Mucosa of descending colon (tissue), 3 donors: ENCODE data around the gene HBB. TPM values are rescaled to one million over a fixed set of nuclear protein-coding genes. Genes with fewer than 3 reads are reported as not detected.

Source experiments
- ATAC-seq: fragments of 200-7000 bp; cut with Tn5 transposase; one replicate; pipeline ENCODE4 v1.9.1; 2020; ENCODE audit warnings: mild to moderate bottlenecking, moderate library complexity
- DNase-seq, 3 donors: peaks; one replicate each; pipeline ENCODE4 v3.0.0-alpha.2; 2020
- H3K36me3 ChIP-seq: fragments of 200-600 bp; one replicate; pipeline ENCODE4 v1.8.0; 2021; ENCODE audit warnings: low read depth, mild to moderate bottlenecking
- H3K4me1 ChIP-seq: fragments of 200-600 bp; one replicate; pipeline ENCODE4 v1.8.0; 2021; ENCODE audit warnings: low read depth, mild to moderate bottlenecking
- H3K4me3 ChIP-seq: fragments of 200-600 bp; one replicate; pipeline ENCODE4 v1.8.0; 2021; ENCODE audit warnings: mild to moderate bottlenecking
- H3K9me3 ChIP-seq: fragments of 200-600 bp; one replicate; pipeline ENCODE4 v1.8.0; 2021; ENCODE audit warnings: mild to moderate bottlenecking
- intact Hi-C, 2 donors: fragments of 100-400 bp; cut with DNase I in 1 of 2; cut with micrococcal nuclease in 1 of 2; formaldehyde crosslinking; loops; one replicate each; pipeline versions ENCODE4 v1.11.0 to v1.11.1; 2022; cut with DNase I, micrococcal nuclease
- total RNA-seq, 3 donors: library from RNA; stranded (reverse); fragmentation: NEBNext Ultra II Directional in 2 of 3; extraction: Animal tissue kit (Norgen Biotek cat#: 25700) in 2 of 3; gene quantifications; one replicate each; pipeline versions ENCODE4 v1.2.1 to v1.2.4, GENCODE V29; 2021 to 2023
- TF ChIP-seq, protein P1 (sequence below): fragments of 200-600 bp; IDR thresholded peaks from one replicate; pipeline ENCODE4 v1.8.0; 2022; ENCODE audit warnings: antibody characterized with exemption, mild to moderate bottlenecking
- donor health status: DM: no; HTN: no; CAD: no; lungs with moderate emphysema.
- donor health status: DM: no; HTN: no; CAD: no.
- donor health status: DM: no; HTN: yes; CAD: no.

Gene HBB
- total RNA-seq, 3 donors from 2014 or later = 2.5 to 11.1 (median 3.3) TPM

DNA sequence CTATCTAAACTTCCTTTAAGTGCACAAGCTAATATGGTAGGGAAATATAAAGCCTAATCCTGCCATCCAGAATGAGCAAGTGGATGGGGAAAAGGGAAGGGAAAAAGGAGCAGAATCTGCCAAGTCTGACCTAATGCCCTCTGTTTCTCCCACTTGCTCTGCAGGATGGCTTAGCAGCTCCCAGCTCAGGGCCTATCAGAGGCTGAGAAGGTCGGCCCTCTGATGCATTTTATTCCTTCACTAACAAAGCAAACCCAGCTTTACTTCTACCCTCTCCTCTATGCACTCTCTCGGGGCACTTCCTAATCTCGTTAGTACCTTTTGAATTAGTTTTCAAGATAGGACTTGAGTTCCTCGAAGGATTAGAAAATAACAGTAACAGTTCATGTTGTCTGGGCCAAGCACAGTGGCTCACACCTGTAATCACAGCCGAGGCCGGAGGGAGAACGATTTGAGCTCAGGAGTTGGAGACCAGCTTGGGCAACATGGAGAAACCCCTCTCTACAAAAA is 16.4 kb downstream of the HBB start:
- H3K9me3 ChIP-seq = no peaks in the 10 kb centered on the region
- no peak overlapping the region for H3K4me3 ChIP-seq
- H3K36me3 ChIP-seq = no peaks in the 10 kb centered on the region
- no peaks in the 10 kb centered on the region for H3K4me1 ChIP-seq
- intact Hi-C loops = no loop called here
- DNase-seq = no peak
- TF ChIP-seq, protein P1, sequence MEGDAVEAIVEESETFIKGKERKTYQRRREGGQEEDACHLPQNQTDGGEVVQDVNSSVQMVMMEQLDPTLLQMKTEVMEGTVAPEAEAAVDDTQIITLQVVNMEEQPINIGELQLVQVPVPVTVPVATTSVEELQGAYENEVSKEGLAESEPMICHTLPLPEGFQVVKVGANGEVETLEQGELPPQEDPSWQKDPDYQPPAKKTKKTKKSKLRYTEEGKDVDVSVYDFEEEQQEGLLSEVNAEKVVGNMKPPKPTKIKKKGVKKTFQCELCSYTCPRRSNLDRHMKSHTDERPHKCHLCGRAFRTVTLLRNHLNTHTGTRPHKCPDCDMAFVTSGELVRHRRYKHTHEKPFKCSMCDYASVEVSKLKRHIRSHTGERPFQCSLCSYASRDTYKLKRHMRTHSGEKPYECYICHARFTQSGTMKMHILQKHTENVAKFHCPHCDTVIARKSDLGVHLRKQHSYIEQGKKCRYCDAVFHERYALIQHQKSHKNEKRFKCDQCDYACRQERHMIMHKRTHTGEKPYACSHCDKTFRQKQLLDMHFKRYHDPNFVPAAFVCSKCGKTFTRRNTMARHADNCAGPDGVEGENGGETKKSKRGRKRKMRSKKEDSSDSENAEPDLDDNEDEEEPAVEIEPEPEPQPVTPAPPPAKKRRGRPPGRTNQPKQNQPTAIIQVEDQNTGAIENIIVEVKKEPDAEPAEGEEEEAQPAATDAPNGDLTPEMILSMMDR = no peak
- ATAC-seq = no peak

DNA sequence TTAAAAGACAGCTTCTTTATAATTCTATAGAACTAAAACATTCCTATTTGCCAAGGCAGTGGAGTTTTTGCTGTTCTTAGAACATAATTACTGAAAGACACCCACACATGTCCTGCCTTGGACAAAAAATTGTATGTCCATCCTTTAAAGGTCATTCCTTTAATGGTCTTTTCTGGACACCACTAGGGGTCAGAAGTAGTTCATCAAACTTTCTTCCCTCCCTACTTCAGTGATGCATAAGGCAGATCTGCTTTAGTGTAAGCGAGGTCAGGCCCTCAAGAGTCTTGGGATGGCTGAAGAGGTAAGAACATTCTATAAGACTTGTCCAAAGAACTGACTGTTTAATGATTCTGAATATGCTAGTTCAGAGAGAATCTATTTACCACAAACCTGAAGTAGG is 22.1 kb downstream of the HBB start:
- Histone ChIP-seq H3K4me3 (no peak overlapping the region), H3K9me3 (no peaks in the 10 kb centered on the region), H3K36me3 (no peaks in the 10 kb centered on the region), H3K4me1 (no peaks in the 10 kb centered on the region)
- TF ChIP-seq, protein P1 = no peak
- intact Hi-C loops = no loop called here
- ATAC-seq (no peak), DNase-seq (no peak)

DNA sequence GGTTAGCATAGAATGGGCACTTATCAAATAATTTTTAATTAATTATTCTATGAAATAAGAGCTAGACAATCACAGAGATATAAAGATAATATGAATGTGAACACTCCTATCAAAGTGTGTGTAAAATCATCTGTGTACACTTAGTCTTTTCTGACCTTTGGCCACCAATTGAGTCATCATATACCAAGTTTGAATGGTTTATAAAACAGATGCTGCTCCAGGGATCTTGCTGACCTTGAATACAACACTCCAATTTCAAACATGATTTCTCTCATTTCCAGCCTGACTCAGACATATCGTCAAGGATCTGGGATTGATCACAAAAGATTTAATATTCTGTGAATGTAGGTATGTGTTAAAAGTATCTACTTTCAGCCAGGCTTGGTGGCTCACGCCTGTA is 23.5 kb downstream of the HBB start:
- Histone ChIP-seq H3K36me3 (no peaks in the 10 kb centered on the region), H3K4me3 (no peak overlapping the region), H3K9me3 (no peaks in the 10 kb centered on the region), H3K4me1 (no peaks in the 10 kb centered on the region)
- intact Hi-C loops = no loop called here
- TF ChIP-seq, protein P1 = no peak
- ATAC-seq (no peak), DNase-seq (no peak)

DNA sequence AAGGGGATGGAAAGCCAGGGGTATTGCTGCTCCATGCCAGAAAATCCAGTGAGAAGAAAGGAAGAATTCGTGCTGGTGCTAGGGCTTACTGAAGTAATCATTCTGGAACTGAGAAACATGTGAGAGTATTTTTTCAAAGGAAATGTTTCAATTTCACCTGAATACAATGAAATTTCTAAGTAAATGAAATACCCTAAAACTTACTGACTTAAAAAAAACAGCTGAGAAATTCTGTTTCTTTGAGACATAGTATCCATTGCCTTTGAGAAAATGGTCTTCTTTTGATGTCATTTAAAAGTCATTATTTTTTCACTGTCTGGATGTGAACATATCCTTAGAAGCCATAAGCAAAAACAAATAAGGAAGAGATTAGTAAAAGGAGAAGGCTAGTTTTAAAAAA is 26.3 kb downstream of the HBB start, which contains the start of gene OR51V1:
TSS of gene OR51V1 (minus strand) at position 101 of the 400 bp plus-strand sequence. CDS start at position 101, 0 bp downstream.
- no peak for DNase-seq
- Histone ChIP-seq H3K4me3 (no peak within 1 kb of the TSS), H3K4me1 (no peaks in the 10 kb centered on the region), H3K9me3 (no peaks in the 10 kb centered on the region), H3K36me3 (no peaks in the 10 kb centered on the region)
- TF ChIP-seq, protein P1 = no peak
- no peak for ATAC-seq
- intact Hi-C loops = no loop called here

DNA sequence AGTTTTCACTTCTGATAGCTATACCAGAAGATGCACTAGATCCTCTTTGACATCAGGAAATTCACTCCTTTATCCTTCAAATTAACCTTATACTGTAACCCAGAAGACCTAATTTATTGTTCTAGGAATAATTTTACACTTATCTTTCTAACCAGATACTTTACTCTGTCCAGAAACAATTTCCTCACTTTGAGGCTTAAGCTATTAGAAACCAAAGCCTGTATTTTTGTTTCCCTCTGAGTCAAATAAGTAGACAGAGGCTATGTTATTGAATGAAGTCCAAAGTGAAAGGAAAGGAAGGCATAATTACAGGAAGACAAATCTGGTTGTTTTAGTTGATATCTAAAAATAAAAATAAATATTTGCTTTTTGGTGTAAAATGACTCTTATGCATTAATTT is 28.6 kb downstream of the HBB start:
- ATAC-seq (no peak), DNase-seq (no peak)
- Histone ChIP-seq H3K36me3 (no peaks in the 10 kb centered on the region), H3K4me3 (no peak overlapping the region), H3K4me1 (no peaks in the 10 kb centered on the region), H3K9me3 (no peaks in the 10 kb centered on the region)
- TF ChIP-seq, protein P1 = no peak
- intact Hi-C loops = no loop called here

DNA sequence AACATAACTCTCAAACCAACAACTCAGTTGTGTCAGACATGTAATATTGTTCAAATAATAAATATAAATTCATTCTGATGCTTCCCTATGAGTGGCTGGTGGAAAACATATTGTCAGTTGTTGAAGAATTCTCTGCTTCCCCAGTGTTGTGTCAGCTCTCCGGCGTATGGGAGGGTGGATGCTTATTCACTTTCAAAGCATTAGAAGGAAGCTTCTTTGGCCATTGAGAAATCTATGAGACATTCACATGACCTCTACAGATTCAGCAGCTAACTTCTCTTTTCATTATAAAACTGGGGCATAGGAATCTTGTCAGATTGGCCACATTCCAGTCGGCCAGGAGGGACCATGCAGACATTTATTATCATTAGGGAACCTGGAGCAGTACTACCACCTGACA is 29.3 kb downstream of the HBB start:
- DNase-seq (no peak), ATAC-seq (no peak)
- no peaks in the 10 kb centered on the region for H3K4me1 ChIP-seq
- TF ChIP-seq, protein P1 = no peak
- intact Hi-C loops = no loop called here
- H3K4me3 ChIP-seq = no peak overlapping the region
- no peaks in the 10 kb centered on the region for H3K36me3 ChIP-seq
- H3K9me3 ChIP-seq = no peaks in the 10 kb centered on the region
